Aorta (tissue), 5 donors: ENCODE results near the gene NKAIN2. TPM values are rescaled to one million over a fixed set of nuclear protein-coding genes. Genes with fewer than 3 reads are reported as not detected.
A peak's percentile ranks its signal among the peaks of the same experiment; 100 is the strongest.

Source experiments
- ATAC-seq: fragments of 200-7000 bp; cut with Tn5 transposase; one replicate; pipeline ENCODE4 v1.9.1; 2022; ENCODE audit warnings: moderate library complexity; ENCODE audit not compliant: low FRiP score
- DNase-seq, 2 donors: peaks; one replicate each; pipeline ENCODE4 v3.0.0-alpha.2; 2020
- H3K27ac ChIP-seq, 2 donors: one replicate each; pipeline ENCODE4 v1.5.1; 2013; ENCODE audit warnings: low read length in 2 of 2, mild to moderate bottlenecking in 2 of 2, moderate library complexity in 2 of 2, control low read depth in 1 of 2, inconsistent platforms in 1 of 2, low read depth in 1 of 2
- H3K27me3 ChIP-seq, 2 donors: one replicate each; pipeline ENCODE4 v1.6.1; 2013; ENCODE audit warnings: control low read depth in 1 of 2, low read length in 1 of 2, mild to moderate bottlenecking in 1 of 2, moderate library complexity in 1 of 2; ENCODE audit not compliant: insufficient read depth in 2 of 2, control insufficient read depth in 1 of 2
- H3K36me3 ChIP-seq, 2 donors: one replicate each; pipeline ENCODE4 v1.6.1; 2013; ENCODE audit warnings: control low read depth in 1 of 2, low read length in 1 of 2, mild to moderate bottlenecking in 1 of 2; ENCODE audit not compliant: insufficient read depth in 2 of 2, control insufficient read depth in 1 of 2
- H3K4me1 ChIP-seq, 2 donors: one replicate each; pipeline ENCODE4 v1.6.1; 2013; ENCODE audit warnings: low read length in 2 of 2, control low read depth in 1 of 2, mild to moderate bottlenecking in 1 of 2, moderate library complexity in 1 of 2; ENCODE audit not compliant: insufficient read depth in 2 of 2, control insufficient read depth in 1 of 2
- H3K4me3 ChIP-seq, 2 donors: one replicate each; pipeline ENCODE4 v1.5.1; 2013; ENCODE audit warnings: low read length in 2 of 2, control low read depth in 1 of 2, mild to moderate bottlenecking in 1 of 2
- H3K9me3 ChIP-seq: one replicate; pipeline ENCODE4 v1.6.1; 2013; ENCODE audit warnings: mild to moderate bottlenecking, low read length; ENCODE audit not compliant: control insufficient read depth
- WGBS, 2 donors: extraction: QIAGEN DNeasy Blood & Tissue Kit; methylation state at CpG; one replicate each; pipeline ENCODE4 v1.1.7; 2013; 5-methylcytosine and 5-hydroxymethylcytosine counted together
- intact Hi-C, 2 donors: fragments of 100-400 bp; cut with DNase I; formaldehyde crosslinking; loops; one replicate each; pipeline versions ENCODE4 v1.14.2 to v1.15.0; 2022
- polyA plus RNA-seq, 2 donors: library from polyadenylated mRNA; stranded (reverse); fragments of 200-250 nt; gene quantifications; one replicate each; pipeline ENCODE4 v1.2.3, GENCODE V29; 2013
- total RNA-seq, 2 donors: library from RNA; stranded (reverse); fragmentation: NEBNext Ultra II Directional; extraction: Animal tissue kit (Norgen Biotek cat#: 25700); gene quantifications; one replicate each; pipeline ENCODE4 v1.2.1, GENCODE V29; 2021
- donor health status: healthy with polysubstance abuse.
- donor health status: Bipolar disorder and iron deficiency.
- donor health status: DM: no; HTN: no; CAD: no.
- donor health status: DM: no; HTN: no; CAD: no.
- donor health status: DM: yes; HTN: yes; CAD: no.

Gene NKAIN2
- total and polyA plus RNA-seq, 4 donors: 1.4 to 1.9 TPM; not detected in 2

GRCh38 chr6:124613031-124613430 lies 809.4 kb downstream of the NKAIN2 start:
- no peaks in the 10 kb centered on the region for H3K9me3 ChIP-seq
- no peak for ATAC-seq
- H3K36me3 ChIP-seq: no peaks in the 10 kb centered on the region
- H3K27me3 ChIP-seq: no peaks in the 10 kb centered on the region
- no peak for DNase-seq
- no peak overlapping the region for H3K4me3 ChIP-seq
- no peaks in the 10 kb centered on the region for H3K4me1 ChIP-seq
- no peak overlapping the region for H3K27ac ChIP-seq
- intact Hi-C loops: no loop called here
- WGBS, 2 donors: 30 to 32% methylated on average over 2 of the region's 2 CpGs

- ATAC-seq: no peak
- no peak for DNase-seq
- WGBS, 2 donors: 64% methylated on average over 5 of the region's 5 CpGs
- Histone ChIP-seq H3K4me1 (no peaks in the 10 kb centered on the region), H3K36me3 (no peaks in the 10 kb centered on the region), H3K27ac (no peak overlapping the region), H3K4me3 (no peak overlapping the region), H3K9me3 (no peaks in the 10 kb centered on the region), H3K27me3 (no peaks in the 10 kb centered on the region)
- intact Hi-C loops: no loop called here
These were observed 818.7 kb downstream of the NKAIN2 start for GRCh38 chr6:124622351-124622750.

GRCh38 chr6:124633655-124634054 lies 830.0 kb downstream of the NKAIN2 start:
- H3K36me3 ChIP-seq: no peaks in the 10 kb centered on the region
- no peaks in the 10 kb centered on the region for H3K4me1 ChIP-seq
- no peak overlapping the region for H3K27ac ChIP-seq
- no peaks in the 10 kb centered on the region for H3K9me3 ChIP-seq
- intact Hi-C loops: no loop called here
- no peak overlapping the region for H3K4me3 ChIP-seq
- H3K27me3 ChIP-seq: no peaks in the 10 kb centered on the region
- DNase-seq (no peak), ATAC-seq (no peak)
- WGBS, 2 donors: 94 to 97% methylated on average over 3 of the region's 3 CpGs

GRCh38 chr6:124640432-124640831 lies 836.8 kb downstream of the NKAIN2 start:
- no peaks in the 10 kb centered on the region for H3K9me3 ChIP-seq
- 91 to 95% methylated on average over 4 of the region's 4 CpGs for WGBS, 2 donors
- ATAC-seq (no peak), DNase-seq (no peak)
- intact Hi-C loops: no loop called here
- no peaks in the 10 kb centered on the region for H3K27me3 ChIP-seq
- no peaks in the 10 kb centered on the region for H3K4me1 ChIP-seq
- no peak overlapping the region for H3K27ac ChIP-seq
- H3K4me3 ChIP-seq: no peak overlapping the region
- no peaks in the 10 kb centered on the region for H3K36me3 ChIP-seq

GRCh38 chr6:124655866-124656265 lies 852.2 kb downstream of the NKAIN2 start:
- no peaks in the 10 kb centered on the region for H3K4me1 ChIP-seq
- intact Hi-C loops: no loop called here
- H3K4me3 ChIP-seq: no peak overlapping the region
- 70 to 79% methylated on average over 1 of the region's 1 CpG for WGBS, 2 donors
- no peaks in the 10 kb centered on the region for H3K9me3 ChIP-seq
- no peak for ATAC-seq
- H3K36me3 ChIP-seq: no peaks in the 10 kb centered on the region
- DNase-seq: no peak
- H3K27me3 ChIP-seq: no peaks in the 10 kb centered on the region
- H3K27ac ChIP-seq: no peak overlapping the region

- Histone ChIP-seq H3K27ac (no peak overlapping the region), H3K27me3 (no peaks in the 10 kb centered on the region), H3K36me3 (no peaks in the 10 kb centered on the region), H3K9me3 (no peaks in the 10 kb centered on the region), H3K4me1 (no peaks in the 10 kb centered on the region), H3K4me3 (no peak overlapping the region)
- intact Hi-C loops: no loop called here
- ATAC-seq (no peak), DNase-seq (no peak)
- WGBS, 2 donors: 90 to 97% methylated on average over 8 of the region's 8 CpGs
These were observed 854.4 kb downstream of the NKAIN2 start for GRCh38 chr6:124658053-124658452.

GRCh38 chr6:124659427-124659826 lies 855.8 kb downstream of the NKAIN2 start:
- Histone ChIP-seq H3K9me3 (no peaks in the 10 kb centered on the region), H3K27me3 (no peaks in the 10 kb centered on the region), H3K27ac (no peak overlapping the region), H3K36me3 (no peaks in the 10 kb centered on the region), H3K4me3 (no peak overlapping the region), H3K4me1 (no peaks in the 10 kb centered on the region)
- 96 to 100% methylated on average over 1 of the region's 1 CpG for WGBS, 2 donors
- intact Hi-C loops: no loop called here
- no peak for ATAC-seq
- no peak for DNase-seq

GRCh38 chr6:124660185-124660584 lies 856.5 kb downstream of the NKAIN2 start:
- ATAC-seq: no peak
- 37 to 55% methylated on average over 2 of the region's 2 CpGs for WGBS, 2 donors
- Histone ChIP-seq H3K9me3 (no peaks in the 10 kb centered on the region), H3K27me3 (no peaks in the 10 kb centered on the region), H3K27ac (no peak overlapping the region), H3K36me3 (no peaks in the 10 kb centered on the region), H3K4me1 (no peaks in the 10 kb centered on the region), H3K4me3 (no peak overlapping the region)
- DNase-seq: no peak
- intact Hi-C loops: no loop called here

GRCh38 chr6:124661097-124661661 lies 857.5 kb downstream of the NKAIN2 start:
- Histone ChIP-seq H3K9me3 (no peaks in the 10 kb centered on the region), H3K36me3 (no peaks in the 10 kb centered on the region), H3K4me1 (no peaks in the 10 kb centered on the region), H3K27me3 (no peaks in the 10 kb centered on the region), H3K4me3 (no peak overlapping the region), H3K27ac (no peak overlapping the region)
- intact Hi-C loops: no loop called here
- 37 to 50% methylated on average over 5 of the region's 5 CpGs for WGBS, 2 donors
- DNase-seq (no peak), ATAC-seq (peak; percentile 38)
